Measurements from ENCODE around the gene GAGE12J.
"Not testable (repeated sequence)": the region's sequence is repeated elsewhere in the genome, so short reads cannot be mapped to it uniquely, and the experiment has no call there.

GAGE12J gene

GRCh38 chrX:49309401-49309981, 12.3 kb upstream of the GAGE12J start:
- DNase-seq (ENCODE audit: low read depth, low spot score), result peak; percentile 89

GRCh38 chrX:49310371-49310770, 11.5 kb upstream of the GAGE12J start:
- DNase-seq (ENCODE audit: low read depth, low spot score), result peak; percentile 39

- DNase-seq (ENCODE audit: low read depth, low spot score), result no peak
These were observed 9.7 kb upstream of the GAGE12J start for GRCh38 chrX:49312176-49312575.

GRCh38 chrX:49316085-49316484, 5.8 kb upstream of the GAGE12J start:
- DNase-seq (ENCODE audit: low read depth, low spot score), result no peak

- not testable (repeated sequence) for DNase-seq (ENCODE audit: low read depth, low spot score)
These were observed 429 bp downstream of the GAGE12J start for GRCh38 chrX:49322266-49322665.

- not testable (repeated sequence) for DNase-seq (ENCODE audit: low read depth, low spot score)
These were observed 1.9 kb downstream of the GAGE12J start for GRCh38 chrX:49323735-49324134.

- not testable (repeated sequence) for DNase-seq (ENCODE audit: low read depth, low spot score)
These were observed 8.6 kb downstream of the GAGE12J start for GRCh38 chrX:49330421-49330820.

GRCh38 chrX:49331282-49331681, 9.4 kb downstream of the GAGE12J start, which contains the start of gene GAGE13:
GAGE13 (plus strand) TSS chrX:49331582; CDS start chrX:49332738, 1,156 bp downstream.
- DNase-seq (ENCODE audit: low read depth, low spot score), result not testable (repeated sequence)

- DNase-seq (ENCODE audit: low read depth, low spot score), result not testable (repeated sequence)
These were observed 10.0 kb downstream of the GAGE12J start for GRCh38 chrX:49331841-49332240.

- DNase-seq (ENCODE audit: low read depth, low spot score), result not testable (repeated sequence)
These were observed 19.6 kb downstream of the GAGE12J start for GRCh38 chrX:49341449-49341848.

GRCh38 chrX:49344496-49345175, 22.8 kb downstream of the GAGE12J start:
- DNase-seq (ENCODE audit: low read depth, low spot score), result not testable (repeated sequence)

GRCh38 chrX:49345402-49345801, 23.6 kb downstream of the GAGE12J start:
- DNase-seq (ENCODE audit: low read depth, low spot score), result not testable (repeated sequence)

- DNase-seq (ENCODE audit: low read depth, low spot score), result not testable (repeated sequence)
These were observed 24.3 kb downstream of the GAGE12J start for GRCh38 chrX:49346150-49346549.

All from ELF-1 (cell line).